NCI-H69 (cell line): Measurements from ENCODE around the gene OR56A1.

Experiments
- DNase-seq: peaks from one replicate; lab custom pipeline; 2025; lab: John Stamatoyannopoulos, UW

OR56A1 gene

DNA sequence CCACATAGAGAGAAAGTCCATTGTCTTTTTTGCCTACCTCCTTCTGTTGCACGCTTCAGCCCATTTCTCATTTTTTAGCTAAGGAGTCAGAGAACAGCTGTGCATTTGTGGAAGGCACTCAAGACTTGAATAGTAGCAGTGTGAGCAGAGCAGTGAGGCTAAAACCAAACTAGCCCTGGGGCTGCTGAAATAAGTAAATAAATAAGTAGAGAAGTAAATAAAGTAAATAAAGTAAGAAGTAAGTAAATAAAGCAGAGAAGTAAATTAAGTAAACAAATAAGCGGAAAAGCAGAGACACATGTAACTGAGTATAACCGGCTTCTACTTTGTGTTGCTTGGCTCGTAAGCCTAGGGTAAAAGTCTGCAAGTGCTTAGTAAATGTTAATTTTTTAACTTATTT is 41.4 kb downstream of the OR56A1 start:
- DNase-seq: no peak

DNA sequence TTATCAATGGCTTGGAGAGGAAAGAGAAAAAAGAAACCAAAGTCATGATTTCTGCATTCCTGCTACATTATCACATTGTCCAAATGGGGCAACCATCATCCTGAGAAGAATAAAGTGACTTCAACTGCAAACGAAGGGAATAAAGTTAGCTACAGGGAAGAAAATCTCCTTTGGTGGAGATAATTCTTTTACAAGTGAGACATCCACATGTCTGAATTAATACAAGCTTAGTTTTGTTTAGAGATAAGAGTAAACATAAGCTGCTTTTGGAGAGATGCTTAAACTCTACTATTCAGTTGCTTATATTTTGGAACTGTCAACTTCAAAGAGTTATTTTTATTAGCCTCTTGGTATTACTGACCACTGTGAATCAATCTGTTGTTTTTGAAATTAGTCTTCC is 43.7 kb downstream of the OR56A1 start, which contains the start of gene OR52L1:
OR52L1 (minus strand) TSS at position 101 of the 400 bp plus-strand sequence; CDS start at position 46, 55 bp downstream.
- no peak for DNase-seq

DNA sequence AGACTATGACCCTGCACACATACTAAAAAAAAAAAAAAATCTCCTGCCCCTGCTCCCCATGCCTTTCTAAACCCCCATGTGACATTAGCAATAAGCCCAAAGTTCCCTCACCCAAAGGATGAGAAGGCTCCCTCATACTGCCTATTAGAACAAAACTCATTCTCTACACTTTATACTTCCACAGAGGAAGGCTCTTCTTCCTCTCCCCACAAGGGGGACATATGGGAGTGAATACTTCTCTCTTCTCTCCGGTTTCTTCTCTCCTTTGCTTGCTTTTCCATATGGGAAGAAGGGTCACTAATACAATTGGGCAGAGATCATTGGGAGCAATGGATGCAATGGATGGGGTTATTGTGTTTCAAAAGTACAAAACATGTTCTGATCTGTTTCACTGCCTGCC is 47.1 kb downstream of the OR56A1 start:
- no peak for DNase-seq

DNA sequence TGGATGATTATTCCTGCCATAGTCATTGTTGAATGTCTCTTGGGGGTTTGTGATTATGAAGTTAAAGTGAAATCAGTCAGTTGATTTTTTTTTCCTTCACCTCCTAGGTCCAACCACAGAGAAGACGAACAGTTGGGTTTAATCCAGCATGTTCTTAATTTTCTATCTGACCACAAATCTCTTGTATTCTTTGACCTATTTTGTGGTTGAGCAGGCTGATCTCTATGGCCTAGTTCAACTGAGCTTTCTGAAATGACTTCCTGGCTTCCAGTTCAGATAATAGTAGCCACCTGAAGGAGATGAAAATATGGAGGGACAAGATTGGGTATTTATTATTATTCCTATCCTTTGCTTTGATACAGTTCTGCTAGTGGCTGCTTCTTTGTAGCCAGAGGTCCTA is 57.0 kb downstream of the OR56A1 start:
- no peak for DNase-seq
